C4-2B (cell line): ENCODE measurements around the gene PDCD5.
"Not testable (repeated sequence)": the region's sequence is repeated elsewhere in the genome, so short reads cannot be mapped to it uniquely, and the experiment has no call there.

Experiments used
- H3K27ac ChIP-seq: fragments of 450-650 bp; 2 replicates; pipeline ENCODE4 v1.5.1; 2017
- ZFX ChIP-seq: fragments of 450-650 bp; IDR thresholded peaks from 2 replicates; pipeline ENCODE4 v1.6.1; 2017
- TF ChIP-seq, protein P1 (sequence below): fragments of 450-650 bp; conservative IDR thresholded peaks from 2 replicates; pipeline ENCODE4 v1.5.1; 2017; ENCODE audit warnings: mild to moderate bottlenecking

Gene PDCD5

DNA sequence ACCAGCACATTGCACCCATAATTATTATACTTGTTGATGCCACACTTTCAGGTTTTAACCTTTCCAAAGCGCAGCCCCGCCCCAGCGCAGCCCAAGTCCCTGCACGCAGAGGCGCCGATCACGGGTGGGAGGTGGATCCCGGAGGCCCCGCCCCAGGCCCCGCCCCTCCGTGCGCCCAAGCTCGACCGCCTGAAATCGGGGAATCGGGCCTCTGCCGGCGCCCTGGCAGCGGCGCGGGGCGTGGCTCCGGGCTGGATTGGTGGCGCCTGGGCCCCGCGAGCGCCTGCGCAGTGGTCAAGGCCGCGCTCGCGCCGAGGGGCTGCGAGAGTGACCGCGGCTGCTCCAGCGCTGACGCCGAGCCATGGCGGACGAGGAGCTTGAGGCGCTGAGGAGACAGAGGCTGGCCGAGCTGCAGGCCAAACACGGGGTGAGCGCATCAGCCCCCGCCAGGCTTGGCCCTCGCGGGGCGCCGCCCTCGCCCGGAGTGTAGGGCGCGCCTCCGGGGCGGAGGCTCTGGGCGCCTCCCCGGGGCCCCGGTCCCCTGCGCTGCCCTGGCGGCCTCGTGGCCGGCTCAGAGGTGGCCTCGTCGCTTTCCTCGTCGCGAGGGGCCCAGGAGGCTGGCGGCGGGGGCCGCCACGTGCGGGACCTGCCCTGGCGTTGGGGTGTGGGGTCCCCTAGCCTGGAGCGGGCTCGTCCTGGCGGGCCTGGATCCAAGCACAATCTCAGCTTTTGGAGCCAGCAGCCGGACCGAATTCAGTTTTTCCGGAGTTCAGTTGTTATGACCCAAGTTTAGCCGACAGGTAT lies at the start of gene PDCD5:
Gene PDCD5, plus strand, starts transcription at position 290 of the 804 bp plus-strand sequence. Its CDS starts 72 bp downstream, at position 362.
- TF ChIP-seq ZFX, result peak; percentile 86
- TF ChIP-seq, protein P1, sequence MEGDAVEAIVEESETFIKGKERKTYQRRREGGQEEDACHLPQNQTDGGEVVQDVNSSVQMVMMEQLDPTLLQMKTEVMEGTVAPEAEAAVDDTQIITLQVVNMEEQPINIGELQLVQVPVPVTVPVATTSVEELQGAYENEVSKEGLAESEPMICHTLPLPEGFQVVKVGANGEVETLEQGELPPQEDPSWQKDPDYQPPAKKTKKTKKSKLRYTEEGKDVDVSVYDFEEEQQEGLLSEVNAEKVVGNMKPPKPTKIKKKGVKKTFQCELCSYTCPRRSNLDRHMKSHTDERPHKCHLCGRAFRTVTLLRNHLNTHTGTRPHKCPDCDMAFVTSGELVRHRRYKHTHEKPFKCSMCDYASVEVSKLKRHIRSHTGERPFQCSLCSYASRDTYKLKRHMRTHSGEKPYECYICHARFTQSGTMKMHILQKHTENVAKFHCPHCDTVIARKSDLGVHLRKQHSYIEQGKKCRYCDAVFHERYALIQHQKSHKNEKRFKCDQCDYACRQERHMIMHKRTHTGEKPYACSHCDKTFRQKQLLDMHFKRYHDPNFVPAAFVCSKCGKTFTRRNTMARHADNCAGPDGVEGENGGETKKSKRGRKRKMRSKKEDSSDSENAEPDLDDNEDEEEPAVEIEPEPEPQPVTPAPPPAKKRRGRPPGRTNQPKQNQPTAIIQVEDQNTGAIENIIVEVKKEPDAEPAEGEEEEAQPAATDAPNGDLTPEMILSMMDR, result no peak
- peak within 1 kb of the TSS; percentile 94 for H3K27ac ChIP-seq

DNA sequence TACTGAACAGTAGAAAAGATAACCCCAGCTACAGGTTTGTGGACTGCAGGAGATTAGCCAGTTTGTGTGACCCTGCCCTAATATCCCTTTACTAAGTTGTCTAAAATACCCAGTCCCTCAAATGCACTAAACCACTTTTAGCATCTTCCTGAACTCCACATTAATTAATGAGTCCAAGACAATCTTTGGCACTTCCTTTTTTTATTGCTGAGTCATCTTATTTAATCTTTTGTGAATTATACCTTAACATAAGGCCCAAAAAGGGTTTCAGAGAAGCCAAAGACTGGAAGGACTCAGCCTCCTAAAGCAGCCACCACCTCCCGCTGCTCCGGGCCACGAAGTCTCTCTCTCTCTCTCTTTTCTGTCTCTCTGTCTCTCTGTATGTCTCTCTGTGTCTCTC lies 48.8 kb upstream of the PDCD5 start:
- H3K27ac ChIP-seq, result no peak overlapping the region
- TF ChIP-seq ZFX, result no peak
- TF ChIP-seq, protein P1, result no peak

DNA sequence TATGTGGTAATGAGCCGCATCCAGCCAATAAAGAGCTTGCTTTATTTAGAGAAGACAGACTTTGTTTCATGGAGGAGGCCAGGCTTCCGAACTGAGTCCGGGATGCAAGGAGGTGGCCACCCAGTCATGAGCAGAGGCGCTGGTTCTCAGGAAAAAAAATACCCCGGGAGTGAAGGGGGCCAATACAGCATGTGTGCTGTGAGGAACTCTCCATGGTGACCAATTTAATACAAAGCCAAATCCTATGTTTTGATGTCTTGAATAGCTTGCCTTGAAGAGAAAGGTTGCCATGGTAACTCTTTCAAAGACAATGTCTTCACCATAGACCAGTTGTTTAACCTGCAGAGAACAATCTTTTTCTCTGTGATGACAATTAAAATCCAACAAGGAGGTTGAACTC lies 43.4 kb upstream of the PDCD5 start:
- H3K27ac ChIP-seq, result no peak overlapping the region
- TF ChIP-seq, protein P1, result no peak
- TF ChIP-seq ZFX, result no peak

DNA sequence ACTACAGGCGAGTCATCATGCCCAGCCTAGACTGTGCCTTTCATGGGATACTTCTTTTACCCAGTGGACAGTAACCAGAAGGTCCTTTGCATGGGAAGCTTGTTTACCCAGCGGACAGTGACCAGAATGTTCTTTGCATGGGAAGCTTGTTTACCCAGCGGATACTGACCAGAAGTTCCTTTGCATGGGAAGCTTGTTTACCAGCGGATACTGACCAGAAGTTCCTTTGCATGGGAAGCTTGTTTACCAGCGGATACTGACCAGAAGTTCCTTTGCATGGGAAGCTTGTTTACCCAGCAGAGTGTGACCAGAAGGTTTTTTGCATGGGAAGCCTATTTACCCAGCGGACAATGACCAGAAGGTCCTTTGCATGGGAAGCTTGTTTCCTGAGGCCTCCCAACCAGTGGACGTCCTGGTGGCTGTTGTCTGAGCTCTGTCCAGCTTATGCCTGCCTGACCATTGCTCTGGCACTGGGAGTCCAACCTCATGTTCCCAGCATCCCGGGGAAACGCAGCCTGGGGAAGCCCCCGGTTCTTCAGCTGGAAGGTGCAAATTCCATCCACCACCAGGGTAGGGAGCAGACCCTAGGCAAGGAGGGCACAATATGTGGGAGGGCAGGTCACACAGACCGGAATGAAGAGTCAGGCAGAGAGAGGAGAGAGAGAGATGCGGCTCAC lies 41.6 kb upstream of the PDCD5 start:
- no peak for TF ChIP-seq ZFX
- TF ChIP-seq, protein P1, result no peak
- no peak overlapping the region for H3K27ac ChIP-seq

- TF ChIP-seq, protein P1, result no peak
- TF ChIP-seq ZFX, result no peak
- H3K27ac ChIP-seq, result no peak overlapping the region
Measured at GRCh38 chr19:32540621-32541020, 40.4 kb upstream of the PDCD5 start.

- H3K27ac ChIP-seq, result not testable (repeated sequence)
Measured at GRCh38 chr19:32541376-32541775, 39.6 kb upstream of the PDCD5 start.

- H3K27ac ChIP-seq, result no peak overlapping the region
- TF ChIP-seq, protein P1, result no peak
- no peak for TF ChIP-seq ZFX
Measured at GRCh38 chr19:32542477-32543108, 38.4 kb upstream of the PDCD5 start.
